Endothelial cell (in vitro differentiated cells): ENCODE data around the gene C13orf46. TPM values are rescaled to one million over a fixed set of nuclear protein-coding genes. Genes with fewer than 3 reads are reported as not detected.

ENCODE experiments used
- DNase-seq: peaks from one replicate; pipeline ENCODE4 v3.0.0; 2021; ENCODE audit warnings: low spot score
- H3K27ac Mint-ChIP-seq: one replicate; pipeline ENCODE4 v1.8.0; 2021; ENCODE audit warnings: mixed read lengths, inconsistent platforms; ENCODE audit not compliant: unreplicated experiment
- H3K27me3 Mint-ChIP-seq: one replicate; pipeline ENCODE4 v1.8.0; 2021; ENCODE audit warnings: mild to moderate bottlenecking, moderate library complexity, mixed read lengths, inconsistent platforms; ENCODE audit not compliant: unreplicated experiment
- H3K36me3 Mint-ChIP-seq: one replicate; pipeline ENCODE4 v1.8.0; 2021; ENCODE audit warnings: mild to moderate bottlenecking, low read depth, mixed read lengths, inconsistent platforms; ENCODE audit not compliant: unreplicated experiment
- H3K4me1 Mint-ChIP-seq: one replicate; pipeline ENCODE4 v1.8.0; 2021; ENCODE audit warnings: mild to moderate bottlenecking, mixed read lengths, inconsistent platforms; ENCODE audit not compliant: unreplicated experiment
- H3K4me3 Mint-ChIP-seq: one replicate; pipeline ENCODE4 v1.8.0; 2021; ENCODE audit warnings: mild to moderate bottlenecking, mixed read lengths, inconsistent platforms; ENCODE audit not compliant: unreplicated experiment
- H3K9me3 Mint-ChIP-seq: one replicate; pipeline ENCODE4 v1.8.0; 2021; ENCODE audit warnings: mixed read lengths, inconsistent platforms; ENCODE audit not compliant: unreplicated experiment
- CTCF ChIP-seq: fragments of 200-600 bp; sonication (generic); IDR thresholded peaks from one replicate; pipeline ENCODE4 v1.5.0; 2021; ENCODE audit warnings: antibody characterized with exemption; ENCODE audit not compliant: unreplicated experiment
- total RNA-seq: library from RNA; stranded (reverse); fragmentation: NEBNext Ultra II Directional; extraction: Animal tissue kit (Norgen Biotek cat#: 25700); gene quantifications from one replicate; pipeline ENCODE4 v1.2.1, GENCODE V29; 2021; ENCODE audit not compliant: unreplicated experiment

C13orf46 gene
- total RNA-seq, 1 donor from 2014 or later: 1.5 TPM

GRCh38 chr13:113955235-113955634, 18.6 kb downstream of the C13orf46 start:
- no peak for TF ChIP-seq CTCF
- H3K4me3 Mint-ChIP-seq: peak overlapping the region; percentile 84
- H3K27me3 Mint-ChIP-seq: peaks cover 34% of the 10 kb centered on the region
- no peak overlapping the region for H3K27ac Mint-ChIP-seq
- DNase-seq: no peak
- H3K9me3 Mint-ChIP-seq: peaks cover 5% of the 10 kb centered on the region
- peaks cover 4% of the 10 kb centered on the region for H3K4me1 Mint-ChIP-seq
- peaks cover 39% of the 10 kb centered on the region for H3K36me3 Mint-ChIP-seq

GRCh38 chr13:113954046-113954835, 19.6 kb downstream of the C13orf46 start:
- peak overlapping the region; percentile 84 for H3K4me3 Mint-ChIP-seq
- H3K4me1 Mint-ChIP-seq: peaks cover 4% of the 10 kb centered on the region
- DNase-seq: no peak
- H3K27me3 Mint-ChIP-seq: peaks cover 34% of the 10 kb centered on the region
- TF ChIP-seq CTCF: no peak
- H3K36me3 Mint-ChIP-seq: peaks cover 39% of the 10 kb centered on the region
- peaks cover 5% of the 10 kb centered on the region for H3K9me3 Mint-ChIP-seq
- no peak overlapping the region for H3K27ac Mint-ChIP-seq

- H3K27me3 Mint-ChIP-seq: peaks cover 34% of the 10 kb centered on the region
- no peak overlapping the region for H3K4me3 Mint-ChIP-seq
- no peak for DNase-seq
- H3K27ac Mint-ChIP-seq: no peak overlapping the region
- peaks cover 5% of the 10 kb centered on the region for H3K9me3 Mint-ChIP-seq
- H3K36me3 Mint-ChIP-seq: peaks cover 39% of the 10 kb centered on the region
- H3K4me1 Mint-ChIP-seq: peaks cover 4% of the 10 kb centered on the region
- TF ChIP-seq CTCF: no peak
Observed at GRCh38 chr13:113953561-113953960, 20.3 kb downstream of the C13orf46 start.

GRCh38 chr13:113952983-113953520, 20.8 kb downstream of the C13orf46 start:
- Mint-ChIP-seq H3K4me3 (no peak overlapping the region), H3K27me3 (peaks cover 29% of the 10 kb centered on the region), H3K27ac (no peak overlapping the region), H3K36me3 (peaks cover 36% of the 10 kb centered on the region), H3K9me3 (peaks cover 5% of the 10 kb centered on the region), H3K4me1 (peaks cover 4% of the 10 kb centered on the region)
- TF ChIP-seq CTCF: no peak
- DNase-seq: no peak
